ENCODE data around the gene TNN. TPM values are rescaled to one million over a fixed set of nuclear protein-coding genes. Genes with fewer than 3 reads are reported as not detected.

Gene TNN
- total RNA-seq, 1 experiment from 2014 or later, result 0.11 TPM

- Histone ChIP-seq H2BK20ac (ENCODE audit: low read depth, low read length, poor library complexity, severe bottlenecking) (no peak overlapping the region), H4K5ac (ENCODE audit: insufficient read length, low read depth, low read length) (no peak overlapping the region), H3K23ac (ENCODE audit: insufficient read length, low read depth, low read length) (no peak overlapping the region), H4K20me1 (ENCODE audit: control insufficient read depth, insufficient read depth, insufficient read length) (no peaks in the 10 kb centered on the region), H4K91ac (ENCODE audit: insufficient read length, low read depth, low read length) (no peak overlapping the region), H3K79me1 (ENCODE audit: insufficient read depth, low read depth, low read length, poor library complexity, severe bottlenecking) (no peaks in the 10 kb centered on the region), H2AFZ (ENCODE audit: low read length) (no peak overlapping the region), H3K4ac (ENCODE audit: low read depth, low read length) (no peak overlapping the region), H3K27ac (ENCODE audit: insufficient read length, low read depth, low read length) (no peak overlapping the region), H3K9ac (ENCODE audit: extremely low read depth, insufficient read length, low read length) (no peak overlapping the region), H3K23me2 (ENCODE audit: insufficient read length, low read depth, low read length, poor library complexity, severe bottlenecking) (no peaks in the 10 kb centered on the region), H2BK15ac (ENCODE audit: low read depth, low read length) (no peak overlapping the region), H2BK120ac (ENCODE audit: low read depth, low read length, poor library complexity, severe bottlenecking) (no peak overlapping the region), H4K8ac (replicated peaks; ENCODE audit: insufficient read length, low read depth, low read length) (no peak overlapping the region), H2AK5ac (ENCODE audit: insufficient read length, low read length) (no peak overlapping the region), H3K27me3 (ENCODE audit: insufficient read depth, low read length) (no peaks in the 10 kb centered on the region; the same call in 1 of the 2 replicates), H3K18ac (ENCODE audit: insufficient read length, low read depth, low read length) (no peak overlapping the region), H2BK12ac (ENCODE audit: insufficient read length, low read depth, low read length) (no peak overlapping the region), H3K56ac (ENCODE audit: insufficient read length, low read depth, low read length) (no peak overlapping the region), H3T11ph (ENCODE audit: low read length) (no peak overlapping the region), H3K4me2 (ENCODE audit: insufficient read depth, insufficient read length, low read length) (no peak overlapping the region), H3K14ac (ENCODE audit: insufficient read depth, low read length) (no peak overlapping the region), H3K9me3 (ENCODE audit: control insufficient read depth, low read depth, low read length) (no peaks in the 10 kb centered on the region), H2BK5ac (ENCODE audit: insufficient read length, low read length) (no peak overlapping the region), H3K4me1 (ENCODE audit: insufficient read depth, low read length) (peaks cover 14% of the 10 kb centered on the region; the same call in 1 of the 2 replicates), H3K79me2 (ENCODE audit: insufficient read depth, low read length) (no peaks in the 10 kb centered on the region)
- no CpG with 5 or more reads among the region's 6 CpGs for WGBS (ENCODE audit: extremely low coverage, insufficient read length, low lambda C conversion rate)
- DNase-seq, result no peak
- TF ChIP-seq CTCF (conservative IDR thresholded peaks at IDR 0.05), result no peak
- H3K4me3 Mint-ChIP-seq, result peak overlapping the region in 1 of 2 experiments; percentile 47; a peak in 2 of 5 replicates
- peak overlapping the region in 2 of 3 experiments; percentile 80 to 94; a peak in 3 of 7 replicates for H3K27ac Mint-ChIP-seq
- H3K9me3 Mint-ChIP-seq, result no peaks in the 10 kb centered on the region
- H3K36me3 Mint-ChIP-seq (ENCODE audit: insufficient read depth in 1 of 3, low read depth in 3 of 3), result no peaks in the 10 kb centered on the region
- peaks cover 38 to 39% of the 10 kb centered on the region in 2 experiments for H3K4me1 Mint-ChIP-seq
- H3K27me3 Mint-ChIP-seq (ENCODE audit: low read depth), result peaks cover 3% of the 10 kb centered on the region
Measured at GRCh38 chr1:175073061-175073460, 5.4 kb downstream of the TNN start.
